OCI-LY3 (cell line): ENCODE data around the gene BMP10.

Source experiments
- H2AFZ ChIP-seq: fragments of 200-600, 300-600 bp; shearing (Covaris generic); 2 replicates; pipeline ENCODE4 v1.6.0; 2014; ENCODE audit warnings: antibody characterized with exemption, low read depth, low read length
- H3K27ac ChIP-seq: fragments of 200-600, 300-600 bp; sonication (generic); 2 replicates; pipeline ENCODE4 v1.5.1; 2014; ENCODE audit warnings: mild to moderate bottlenecking, low read length, moderate library complexity, mixed read lengths
- H3K27me3 ChIP-seq: fragments of 200-600, 300-600 bp; sonication (generic); 2 replicates; pipeline ENCODE4 v1.6.1; 2014; ENCODE audit warnings: low read depth, low read length, mixed read lengths
- H3K36me3 ChIP-seq: fragments of 200-600, 300-600 bp; sonication (generic); replicated peaks from 2 replicates; pipeline ENCODE3; 2014; ENCODE audit warnings: low read depth, low read length, mixed read lengths
- H3K4me1 ChIP-seq: fragments of 300-600, 200-600 bp; sonication (generic); 2 replicates; pipeline ENCODE4 v1.6.1; 2014; ENCODE audit warnings: low read length, mixed read lengths
- H3K4me2 ChIP-seq: fragments of 200-600, 300-600 bp; sonication (generic); 2 replicates; pipeline ENCODE4 v1.6.1; 2014; ENCODE audit warnings: low read length, mixed read lengths
- H3K4me3 ChIP-seq: fragments of 300-600, 200-600 bp; sonication (generic); 2 replicates; pipeline ENCODE4 v1.5.1; 2014; ENCODE audit warnings: antibody characterized with exemption, mild to moderate bottlenecking, low read length, moderate library complexity
- H3K79me2 ChIP-seq: fragments of 300-600, 200-600 bp; shearing (Covaris generic); 2 replicates; pipeline ENCODE4 v1.6.1; 2014; ENCODE audit warnings: mild to moderate bottlenecking, low read length, mixed read lengths
- H3K9ac ChIP-seq: fragments of 300-600, 200-600 bp; shearing (Covaris generic); 2 replicates; pipeline ENCODE4 v1.6.0; 2014; ENCODE audit warnings: mild to moderate bottlenecking, low read length, moderate library complexity
- H3K9me3 ChIP-seq: fragments of 200-600, 300-600 bp; shearing (Covaris generic); 2 replicates; pipeline ENCODE4 v1.6.1; 2014; ENCODE audit warnings: low read length, mixed read lengths; ENCODE audit not compliant: insufficient read depth
- H4K20me1 ChIP-seq: fragments of 200-600, 300-600 bp; sonication (generic); 2 replicates; pipeline ENCODE4 v1.6.1; 2016; ENCODE audit warnings: low read length, mixed read lengths; ENCODE audit not compliant: insufficient read depth
- EZH2phosphoT487 ChIP-seq: fragments of 200-600 bp; shearing (Covaris generic); IDR thresholded peaks from 2 replicates; pipeline ENCODE4 v1.6.1; 2018; ENCODE audit warnings: antibody characterized with exemption, mixed run types, low read depth
- TF ChIP-seq, protein P1 (sequence below): fragments of 200-600, 300-600 bp; sonication (generic); IDR thresholded peaks from 2 replicates; pipeline ENCODE4 v1.5.1; 2014; ENCODE audit warnings: antibody characterized with exemption, low read length, low read depth

The BMP10 gene

GRCh38 chr2:68917034-68917718 is 46.0 kb upstream of the BMP10 start:
- Histone ChIP-seq H4K20me1 (no peaks in the 10 kb centered on the region), H3K36me3 (no peaks in the 10 kb centered on the region), H3K27ac (no peak overlapping the region), H3K4me3 (no peak overlapping the region), H3K9me3 (no peaks in the 10 kb centered on the region), H3K4me2 (no peak overlapping the region), H3K9ac (no peak overlapping the region), H3K4me1 (no peaks in the 10 kb centered on the region), H2AFZ (no peak overlapping the region), H3K27me3 (no peaks in the 10 kb centered on the region), H3K79me2 (no peaks in the 10 kb centered on the region)
- TF ChIP-seq EZH2phosphoT487, result no peak
- TF ChIP-seq, protein P1, sequence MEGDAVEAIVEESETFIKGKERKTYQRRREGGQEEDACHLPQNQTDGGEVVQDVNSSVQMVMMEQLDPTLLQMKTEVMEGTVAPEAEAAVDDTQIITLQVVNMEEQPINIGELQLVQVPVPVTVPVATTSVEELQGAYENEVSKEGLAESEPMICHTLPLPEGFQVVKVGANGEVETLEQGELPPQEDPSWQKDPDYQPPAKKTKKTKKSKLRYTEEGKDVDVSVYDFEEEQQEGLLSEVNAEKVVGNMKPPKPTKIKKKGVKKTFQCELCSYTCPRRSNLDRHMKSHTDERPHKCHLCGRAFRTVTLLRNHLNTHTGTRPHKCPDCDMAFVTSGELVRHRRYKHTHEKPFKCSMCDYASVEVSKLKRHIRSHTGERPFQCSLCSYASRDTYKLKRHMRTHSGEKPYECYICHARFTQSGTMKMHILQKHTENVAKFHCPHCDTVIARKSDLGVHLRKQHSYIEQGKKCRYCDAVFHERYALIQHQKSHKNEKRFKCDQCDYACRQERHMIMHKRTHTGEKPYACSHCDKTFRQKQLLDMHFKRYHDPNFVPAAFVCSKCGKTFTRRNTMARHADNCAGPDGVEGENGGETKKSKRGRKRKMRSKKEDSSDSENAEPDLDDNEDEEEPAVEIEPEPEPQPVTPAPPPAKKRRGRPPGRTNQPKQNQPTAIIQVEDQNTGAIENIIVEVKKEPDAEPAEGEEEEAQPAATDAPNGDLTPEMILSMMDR, result no peak

- peaks cover 8% of the 10 kb centered on the region for H3K4me1 ChIP-seq
- no peak overlapping the region for H3K4me3 ChIP-seq
- H3K9me3 ChIP-seq, result no peaks in the 10 kb centered on the region
- no peaks in the 10 kb centered on the region for H3K79me2 ChIP-seq
- H3K36me3 ChIP-seq, result no peaks in the 10 kb centered on the region
- no peak overlapping the region for H2AFZ ChIP-seq
- H3K27me3 ChIP-seq, result no peaks in the 10 kb centered on the region
- H3K9ac ChIP-seq, result no peak overlapping the region
- no peak overlapping the region for H3K27ac ChIP-seq
- no peak overlapping the region for H3K4me2 ChIP-seq
- TF ChIP-seq, protein P1, result no peak
- TF ChIP-seq EZH2phosphoT487, result no peak
- no peaks in the 10 kb centered on the region for H4K20me1 ChIP-seq
Measured at GRCh38 chr2:68916226-68916625, 45.0 kb upstream of the BMP10 start.

GRCh38 chr2:68915393-68915792 is 44.2 kb upstream of the BMP10 start:
- Histone ChIP-seq H2AFZ (no peak overlapping the region), H3K4me1 (peaks cover 16% of the 10 kb centered on the region), H3K27me3 (no peaks in the 10 kb centered on the region), H3K9ac (no peak overlapping the region), H3K4me2 (no peak overlapping the region), H3K79me2 (no peaks in the 10 kb centered on the region), H3K36me3 (no peaks in the 10 kb centered on the region), H3K27ac (no peak overlapping the region), H3K4me3 (no peak overlapping the region), H3K9me3 (no peaks in the 10 kb centered on the region), H4K20me1 (no peaks in the 10 kb centered on the region)
- TF ChIP-seq, protein P1, result no peak
- no peak for TF ChIP-seq EZH2phosphoT487

GRCh38 chr2:68913359-68913758 is 42.2 kb upstream of the BMP10 start:
- H3K4me1 ChIP-seq, result peaks cover 35% of the 10 kb centered on the region
- no peak overlapping the region for H3K4me2 ChIP-seq

More at GRCh38 chr2:68913359-68913758, 42.2 kb upstream of the BMP10 start:
- Histone ChIP-seq H4K20me1 (no peaks in the 10 kb centered on the region), H3K9ac (no peak overlapping the region), H3K4me3 (no peak overlapping the region), H3K79me2 (peaks cover 6% of the 10 kb centered on the region; the same call in 1 of the 2 replicates), H3K27ac (no peak overlapping the region), H3K36me3 (no peaks in the 10 kb centered on the region), H3K9me3 (no peaks in the 10 kb centered on the region), H2AFZ (no peak overlapping the region), H3K27me3 (no peaks in the 10 kb centered on the region)
- TF ChIP-seq, protein P1, result no peak
- no peak for TF ChIP-seq EZH2phosphoT487
